GM19193 (cell line): Measurements from ENCODE around the gene SERPINA5.

ENCODE experiments used
- POLR2A ChIP-seq: IDR thresholded peaks from 4 replicates; pipeline ENCODE4 v1.6.1; 2011; ENCODE audit not compliant: insufficient read depth, insufficient read length; ENCODE audit errors: extremely low read depth

Gene SERPINA5

GRCh38 chr14:94602722-94603121, 21.5 kb downstream of the SERPINA5 start:
- TF ChIP-seq POLR2A: no peak

DNA sequence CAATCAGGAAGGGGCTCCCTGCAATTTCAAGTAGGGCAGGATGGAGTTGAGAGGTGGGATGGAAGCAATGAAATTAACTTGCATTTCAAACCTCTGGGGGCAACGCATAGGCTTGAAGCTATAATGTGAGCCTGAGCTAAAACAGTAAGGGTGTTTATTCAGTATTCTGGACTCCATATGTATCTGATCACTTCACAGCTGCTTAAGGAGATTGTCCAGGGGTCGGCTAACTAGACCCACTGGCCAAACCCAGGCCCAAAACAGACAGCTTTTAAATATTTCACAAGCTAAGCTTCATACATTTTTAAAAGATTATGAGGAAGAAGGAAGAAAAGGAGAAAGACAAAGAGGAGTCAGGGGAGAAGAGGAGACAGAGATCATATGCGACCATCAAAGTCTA, 24.1 kb downstream of the SERPINA5 start:
- TF ChIP-seq POLR2A: no peak

- TF ChIP-seq POLR2A: no peak
These were observed 30.0 kb downstream of the SERPINA5 start for GRCh38 chr14:94611179-94611578.

DNA sequence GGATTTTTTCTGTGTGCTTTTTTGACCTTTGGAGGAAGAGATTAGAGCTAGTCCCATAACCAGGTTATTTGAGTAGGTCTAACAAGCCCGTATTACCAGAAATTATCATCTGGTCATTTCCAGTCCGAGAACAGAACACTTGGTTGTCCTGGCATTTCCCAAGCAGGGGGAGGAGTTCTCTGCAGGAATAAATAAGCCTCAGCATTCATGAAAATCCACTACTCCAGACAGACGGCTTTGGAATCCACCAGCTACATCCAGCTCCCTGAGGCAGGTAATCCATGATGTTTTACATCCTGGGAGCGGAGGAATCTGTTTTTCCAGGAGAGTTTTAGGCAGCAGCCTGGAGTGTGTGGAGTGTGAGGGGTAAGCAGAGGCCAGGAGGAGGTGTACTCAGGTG, 30.9 kb downstream of the SERPINA5 start, which contains the start of gene SERPINA3:
TSS of gene SERPINA3 (plus strand) at position 218 of the 400 bp plus-strand sequence. CDS start 2,051 bp downstream, outside the sequence.
- no peak for TF ChIP-seq POLR2A

GRCh38 chr14:94612580-94613554, 31.6 kb downstream of the SERPINA5 start:
- TF ChIP-seq POLR2A: no peak

GRCh38 chr14:94613720-94614644, 32.8 kb downstream of the SERPINA5 start:
- no peak for TF ChIP-seq POLR2A

- no peak for TF ChIP-seq POLR2A
These were observed 33.6 kb downstream of the SERPINA5 start for GRCh38 chr14:94614802-94615201.

DNA sequence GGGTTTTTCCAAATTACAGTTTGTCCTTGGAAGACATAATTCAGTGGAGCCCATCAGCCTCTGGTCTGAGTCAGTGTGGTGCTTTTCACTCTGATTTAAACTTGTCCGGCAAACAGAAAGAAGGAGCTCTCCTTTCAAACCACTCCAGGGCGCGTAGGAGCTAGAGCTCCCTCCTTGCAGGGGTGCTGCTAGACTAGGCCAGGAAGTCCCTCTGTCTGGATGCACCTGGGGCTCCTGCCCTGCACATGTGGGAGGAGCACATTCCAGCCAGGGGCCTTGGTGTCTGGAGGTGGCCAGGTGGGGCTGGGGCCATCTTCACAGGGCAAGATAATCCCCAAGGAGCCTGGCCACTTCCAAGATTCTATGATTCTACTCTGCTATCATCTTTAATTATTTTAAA, 34.0 kb downstream of the SERPINA5 start:
- no peak for TF ChIP-seq POLR2A

- TF ChIP-seq POLR2A: no peak
These were observed 34.8 kb downstream of the SERPINA5 start for GRCh38 chr14:94615823-94616570.

DNA sequence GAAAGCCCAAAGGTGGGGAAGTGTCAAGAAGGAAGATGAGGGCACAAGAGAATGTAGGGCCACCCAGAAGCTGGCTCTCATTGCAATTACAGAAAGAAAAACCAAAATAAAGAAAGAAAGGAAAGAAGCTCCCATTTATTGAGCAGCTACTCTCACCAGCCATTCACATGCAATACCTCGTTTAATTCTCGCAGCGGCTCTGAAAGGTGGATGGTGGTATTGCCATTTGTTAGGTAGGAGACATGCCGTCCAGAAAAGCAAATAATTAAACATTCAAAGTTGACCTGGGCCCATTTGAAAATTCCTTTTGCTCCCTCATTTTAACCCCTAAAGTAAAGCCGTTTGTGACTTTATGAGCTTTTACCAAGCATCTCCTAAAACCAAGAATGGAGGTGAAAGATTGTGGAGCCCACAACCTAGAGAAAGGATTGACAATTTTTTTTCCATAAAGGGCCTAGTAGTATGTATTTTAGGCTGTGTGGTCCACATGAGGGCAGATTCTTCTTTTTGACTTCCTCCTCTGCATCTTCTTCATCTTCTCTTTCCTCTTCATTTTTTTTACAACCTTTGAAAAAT, 36.2 kb downstream of the SERPINA5 start:
- no peak for TF ChIP-seq POLR2A

- no peak for TF ChIP-seq POLR2A
These were observed 37.0 kb downstream of the SERPINA5 start for GRCh38 chr14:94617988-94618822.

- TF ChIP-seq POLR2A: no peak
These were observed 38.1 kb downstream of the SERPINA5 start for GRCh38 chr14:94619297-94619696.

DNA sequence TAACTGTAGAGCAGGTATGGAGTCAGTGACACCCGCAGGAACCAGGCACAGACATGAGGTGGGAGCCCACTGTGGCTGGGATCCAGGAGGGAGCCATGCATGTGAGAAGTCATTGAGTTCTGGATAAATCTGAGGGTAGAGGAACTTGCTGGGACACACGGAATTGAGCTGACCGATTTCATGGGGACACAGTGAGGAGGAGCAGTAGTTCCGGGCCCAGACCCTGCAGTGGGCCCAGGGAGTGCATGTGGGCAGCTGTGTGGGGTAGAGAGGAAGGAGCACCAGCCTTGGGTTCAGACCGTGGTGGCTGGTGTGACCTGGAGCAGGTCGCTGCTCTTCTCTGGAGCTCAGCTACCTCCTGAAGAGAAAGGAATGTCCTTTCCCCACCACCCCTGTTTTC, 39.4 kb downstream of the SERPINA5 start:
- TF ChIP-seq POLR2A: no peak
